WTC11 (cell line): ENCODE data around the gene FHIT. TPM values are rescaled to one million over a fixed set of nuclear protein-coding genes. Genes with fewer than 3 reads are reported as not detected.

Experiments used
- ATAC-seq: fragments of 200-7000 bp; cut with Tn5 transposase; 2 replicates; pipeline ENCODE4 v1.10.0; 2021; ENCODE audit warnings: mild to moderate bottlenecking, moderate library complexity
- CTCF ChIA-PET: fragments of 300-600 bp; sonication (Branson Sonifier 250); formaldehyde crosslinking; loops from one replicate; lab custom pipeline; 2021; ENCODE audit warnings: antibody characterized with exemption; lab: Charles Lee
- POLR2A ChIA-PET: fragments of 350-600 bp; sonication (Branson Sonifier 250); formaldehyde crosslinking; loops from one replicate; lab custom pipeline; 2021; ENCODE audit warnings: antibody characterized with exemption; lab: Charles Lee
- DNase-seq: peaks from one replicate; pipeline ENCODE4 v3.0.0; 2021; ENCODE audit warnings: low spot score
- H3K27ac Mint-ChIP-seq: 2 replicates; pipeline ENCODE4 v1.8.0; 2021; ENCODE audit warnings: mixed read lengths
- H3K27me3 Mint-ChIP-seq: 2 replicates; pipeline ENCODE4 v1.8.0; 2021; ENCODE audit warnings: low read depth, mild to moderate bottlenecking, moderate library complexity, mixed read lengths
- H3K36me3 Mint-ChIP-seq: 2 replicates; pipeline ENCODE4 v1.8.0; 2021; ENCODE audit warnings: mixed read lengths
- H3K4me1 Mint-ChIP-seq: 2 replicates; pipeline ENCODE4 v1.8.0; 2022; ENCODE audit warnings: mixed read lengths
- H3K4me3 Mint-ChIP-seq: 2 replicates; pipeline ENCODE4 v1.8.0; 2021; ENCODE audit warnings: mild to moderate bottlenecking, moderate library complexity, mixed read lengths
- H3K9me3 Mint-ChIP-seq: 2 replicates; pipeline ENCODE4 v1.8.0; 2021; ENCODE audit warnings: mixed read lengths
- CREB1 ChIP-seq: sonication (generic); formaldehyde crosslinking; IDR thresholded peaks from 2 replicates; pipeline ENCODE4 v1.8.0; 2023; ENCODE audit warnings: mild to moderate bottlenecking, missing genetic modification reagents
- CREM ChIP-seq: sonication (generic); formaldehyde crosslinking; IDR thresholded peaks from 2 replicates; pipeline ENCODE4 v1.8.1; 2022; ENCODE audit warnings: mild to moderate bottlenecking, missing genetic modification reagents, moderate library complexity
- ELF4 ChIP-seq: sonication (generic); formaldehyde crosslinking; IDR thresholded peaks from 2 replicates; pipeline ENCODE4 v1.8.1; 2022; ENCODE audit warnings: low read depth, mild to moderate bottlenecking, moderate library complexity, missing genetic modification reagents
- FOXJ3 ChIP-seq: sonication (generic); formaldehyde crosslinking; IDR thresholded peaks from 2 replicates; pipeline ENCODE4 v1.9.0; 2021; ENCODE audit warnings: missing genetic modification reagents, mild to moderate bottlenecking, borderline replicate concordance
- HMGA2 ChIP-seq: fragments of 250-450 bp; sonication (Bioruptor Pico); IDR thresholded peaks from 2 replicates; pipeline ENCODE4 v1.4.0; 2021; ENCODE audit warnings: mild to moderate bottlenecking, moderate library complexity
- IRF2 ChIP-seq: sonication (generic); formaldehyde crosslinking; IDR thresholded peaks from 2 replicates; pipeline ENCODE4 v1.8.0; 2022; ENCODE audit warnings: low read depth, missing genetic modification reagents, borderline replicate concordance
- MXD4 ChIP-seq: fragments of 250-450 bp; sonication (Bioruptor Pico); IDR thresholded peaks from 2 replicates; pipeline ENCODE4 v1.8.0; 2021; ENCODE audit warnings: mild to moderate bottlenecking, moderate library complexity, borderline replicate concordance
- NR2C2 ChIP-seq: sonication (generic); formaldehyde crosslinking; IDR thresholded peaks from 2 replicates; pipeline ENCODE4 v1.8.0; 2022; ENCODE audit warnings: mild to moderate bottlenecking, missing genetic modification reagents
- NR3C1 ChIP-seq: sonication (generic); formaldehyde crosslinking; conservative IDR thresholded peaks from 2 replicates; pipeline ENCODE4 v1.8.1; 2023; ENCODE audit warnings: low read depth, mild to moderate bottlenecking, missing genetic modification reagents
- SMAD4 ChIP-seq: sonication (generic); formaldehyde crosslinking; IDR thresholded peaks from 2 replicates; pipeline ENCODE4 v1.8.0; 2022; ENCODE audit warnings: mild to moderate bottlenecking, missing genetic modification reagents
- SOX15 ChIP-seq: fragments of 250-450 bp; sonication (Bioruptor Pico); IDR thresholded peaks from 2 replicates; pipeline ENCODE4 v1.9.0; 2021; ENCODE audit warnings: mild to moderate bottlenecking
- TCF7 ChIP-seq: sonication (generic); formaldehyde crosslinking; IDR thresholded peaks from 2 replicates; pipeline ENCODE4 v1.8.0; 2022; ENCODE audit warnings: mild to moderate bottlenecking, low read depth, missing genetic modification reagents, moderate library complexity
- TP53 ChIP-seq: sonication (generic); formaldehyde crosslinking; IDR thresholded peaks from 2 replicates; pipeline ENCODE4 v1.8.1; 2023; ENCODE audit warnings: mild to moderate bottlenecking, missing genetic modification reagents
- ZBTB21 ChIP-seq: sonication (generic); formaldehyde crosslinking; IDR thresholded peaks from 2 replicates; pipeline ENCODE4 v1.8.1; 2023; ENCODE audit warnings: mild to moderate bottlenecking, missing genetic modification reagents, borderline replicate concordance
- ZNF396 ChIP-seq: fragments of 250-450 bp; sonication (Bioruptor Pico); IDR thresholded peaks from 2 replicates; pipeline ENCODE4 v1.8.0; 2021; ENCODE audit warnings: mild to moderate bottlenecking, moderate library complexity, borderline replicate concordance
- ZNF416 ChIP-seq: fragments of 250-450 bp; sonication (Bioruptor Pico); IDR thresholded peaks from 2 replicates; pipeline ENCODE4 v1.9.0; 2021; ENCODE audit warnings: mild to moderate bottlenecking, inconsistent platforms
- ZNF671 ChIP-seq: fragments of 250-450 bp; sonication (Bioruptor Pico); IDR thresholded peaks from 2 replicates; pipeline ENCODE4 v1.8.0; 2021; ENCODE audit warnings: mild to moderate bottlenecking
- total RNA-seq: library from RNA; stranded (reverse); gene quantifications from 3 replicates; pipeline ENCODE4 v1.2.3, GENCODE V29; 2021
- TF ChIP-seq, protein P1 (sequence below): sonication (generic); formaldehyde crosslinking; IDR thresholded peaks from 2 replicates; pipeline ENCODE4 v1.8.1; 2023; ENCODE audit warnings: mild to moderate bottlenecking, missing genetic modification reagents
- TF ChIP-seq, protein P2 (sequence below): sonication (generic); formaldehyde crosslinking; IDR thresholded peaks from 2 replicates; pipeline ENCODE4 v1.8.0; 2022; ENCODE audit warnings: mild to moderate bottlenecking, missing genetic modification reagents
- TF ChIP-seq, protein P3 (sequence below): fragments of 250-450 bp; sonication (Bioruptor Pico); conservative IDR thresholded peaks from 2 replicates; pipeline ENCODE4 v1.9.0; 2021; ENCODE audit warnings: mild to moderate bottlenecking
- TF ChIP-seq, protein P4 (sequence below): sonication (generic); formaldehyde crosslinking; IDR thresholded peaks from 2 replicates; pipeline ENCODE4 v1.8.1; 2023; ENCODE audit warnings: mild to moderate bottlenecking, moderate library complexity, missing genetic modification reagents
- TF ChIP-seq, protein P5 (sequence below): sonication (generic); formaldehyde crosslinking; IDR thresholded peaks from 2 replicates; pipeline ENCODE4 v1.8.0; 2023; ENCODE audit warnings: mild to moderate bottlenecking, missing genetic modification reagents
- TF ChIP-seq, protein P6 (sequence below): sonication (generic); formaldehyde crosslinking; IDR thresholded peaks from 2 replicates; pipeline ENCODE4 v1.8.0; 2023; ENCODE audit warnings: missing genetic modification reagents
- TF ChIP-seq, protein P7 (sequence below): sonication (generic); formaldehyde crosslinking; IDR thresholded peaks from 2 replicates; pipeline ENCODE4 v1.8.0; 2022; ENCODE audit warnings: missing genetic modification reagents

Gene FHIT
- total RNA-seq, 1 experiment from 2014 or later = 2.6 TPM

DNA sequence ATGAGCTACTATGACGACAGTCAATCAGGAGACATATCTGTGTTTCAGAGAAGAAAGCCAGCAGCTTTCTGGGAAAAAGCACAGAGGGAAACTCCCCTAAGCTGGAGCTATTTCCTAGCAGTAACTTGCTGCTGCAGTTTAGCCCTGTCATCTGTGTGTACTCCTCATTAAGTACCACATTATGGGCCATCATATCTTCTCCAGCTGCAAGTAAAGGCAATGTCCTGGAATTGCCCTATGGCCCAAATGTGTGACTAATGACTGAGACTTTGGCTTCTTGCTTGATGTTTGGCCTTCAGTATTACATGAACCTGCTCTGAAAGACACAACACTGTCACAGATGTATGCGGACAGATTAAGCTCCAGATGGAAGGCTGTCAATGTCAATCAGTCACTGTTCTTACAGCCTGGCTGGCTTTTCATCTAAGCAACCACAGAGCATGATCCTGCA, 190.8 kb downstream of the FHIT start (continued):
- TF ChIP-seq NR2C2 = no peak
- no peak for TF ChIP-seq HMGA2 (CRISPR knock-in tag)
- TF ChIP-seq, protein P1, sequence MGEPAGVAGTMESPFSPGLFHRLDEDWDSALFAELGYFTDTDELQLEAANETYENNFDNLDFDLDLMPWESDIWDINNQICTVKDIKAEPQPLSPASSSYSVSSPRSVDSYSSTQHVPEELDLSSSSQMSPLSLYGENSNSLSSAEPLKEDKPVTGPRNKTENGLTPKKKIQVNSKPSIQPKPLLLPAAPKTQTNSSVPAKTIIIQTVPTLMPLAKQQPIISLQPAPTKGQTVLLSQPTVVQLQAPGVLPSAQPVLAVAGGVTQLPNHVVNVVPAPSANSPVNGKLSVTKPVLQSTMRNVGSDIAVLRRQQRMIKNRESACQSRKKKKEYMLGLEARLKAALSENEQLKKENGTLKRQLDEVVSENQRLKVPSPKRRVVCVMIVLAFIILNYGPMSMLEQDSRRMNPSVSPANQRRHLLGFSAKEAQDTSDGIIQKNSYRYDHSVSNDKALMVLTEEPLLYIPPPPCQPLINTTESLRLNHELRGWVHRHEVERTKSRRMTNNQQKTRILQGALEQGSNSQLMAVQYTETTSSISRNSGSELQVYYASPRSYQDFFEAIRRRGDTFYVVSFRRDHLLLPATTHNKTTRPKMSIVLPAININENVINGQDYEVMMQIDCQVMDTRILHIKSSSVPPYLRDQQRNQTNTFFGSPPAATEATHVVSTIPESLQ = no peak
- TF ChIP-seq, protein P2, sequence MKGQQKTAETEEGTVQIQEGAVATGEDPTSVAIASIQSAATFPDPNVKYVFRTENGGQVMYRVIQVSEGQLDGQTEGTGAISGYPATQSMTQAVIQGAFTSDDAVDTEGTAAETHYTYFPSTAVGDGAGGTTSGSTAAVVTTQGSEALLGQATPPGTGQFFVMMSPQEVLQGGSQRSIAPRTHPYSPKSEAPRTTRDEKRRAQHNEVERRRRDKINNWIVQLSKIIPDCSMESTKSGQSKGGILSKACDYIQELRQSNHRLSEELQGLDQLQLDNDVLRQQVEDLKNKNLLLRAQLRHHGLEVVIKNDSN (CRISPR knock-in tag) = no peak
- TF ChIP-seq TP53 (CRISPR knock-in tag) = no peak
- no peak for TF ChIP-seq ZNF416 (CRISPR knock-in tag)
- TF ChIP-seq, protein P3, sequence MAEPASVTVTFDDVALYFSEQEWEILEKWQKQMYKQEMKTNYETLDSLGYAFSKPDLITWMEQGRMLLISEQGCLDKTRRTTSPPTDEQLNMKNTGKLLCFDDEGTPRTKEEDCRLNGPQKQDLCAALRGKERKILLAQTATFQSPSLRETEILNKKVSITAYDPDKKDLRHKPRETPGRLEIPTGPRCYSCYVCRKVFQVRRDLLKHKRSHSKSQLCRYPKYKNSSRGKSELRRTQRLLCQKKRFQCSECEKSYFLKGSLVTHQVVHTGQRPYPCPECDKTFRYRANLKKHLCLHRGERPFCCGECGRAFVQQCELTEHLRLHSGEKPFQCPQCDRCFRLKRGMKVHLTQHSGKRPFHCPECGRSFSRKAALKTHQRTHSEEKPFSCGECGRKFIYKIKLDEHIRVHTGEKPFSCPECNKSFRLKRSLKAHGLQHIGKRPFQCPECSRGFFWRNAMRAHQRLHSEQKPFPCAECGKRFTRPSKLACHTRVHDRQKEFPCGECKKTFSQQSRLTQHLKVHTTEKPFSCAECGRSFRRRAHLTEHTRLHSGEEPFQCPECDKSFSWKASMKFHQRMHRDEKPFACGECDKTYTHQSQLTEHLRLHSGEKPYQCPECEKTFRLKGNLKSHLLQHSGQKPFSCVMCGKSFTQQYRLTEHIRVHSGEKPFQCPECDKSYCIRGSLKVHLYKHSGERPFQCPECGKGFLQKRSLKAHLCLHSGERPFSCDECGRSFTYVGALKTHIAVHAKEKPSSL = no peak
- TF ChIP-seq TCF7 = no peak
- TF ChIP-seq, protein P4, sequence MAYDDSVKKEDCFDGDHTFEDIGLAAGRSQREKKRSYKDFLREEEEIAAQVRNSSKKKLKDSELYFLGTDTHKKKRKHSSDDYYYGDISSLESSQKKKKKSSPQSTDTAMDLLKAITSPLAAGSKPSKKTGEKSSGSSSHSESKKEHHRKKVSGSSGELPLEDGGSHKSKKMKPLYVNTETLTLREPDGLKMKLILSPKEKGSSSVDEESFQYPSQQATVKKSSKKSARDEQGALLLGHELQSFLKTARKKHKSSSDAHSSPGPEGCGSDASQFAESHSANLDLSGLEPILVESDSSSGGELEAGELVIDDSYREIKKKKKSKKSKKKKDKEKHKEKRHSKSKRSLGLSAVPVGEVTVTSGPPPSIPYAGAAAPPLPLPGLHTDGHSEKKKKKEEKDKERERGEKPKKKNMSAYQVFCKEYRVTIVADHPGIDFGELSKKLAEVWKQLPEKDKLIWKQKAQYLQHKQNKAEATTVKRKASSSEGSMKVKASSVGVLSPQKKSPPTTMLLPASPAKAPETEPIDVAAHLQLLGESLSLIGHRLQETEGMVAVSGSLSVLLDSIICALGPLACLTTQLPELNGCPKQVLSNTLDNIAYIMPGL (CRISPR knock-in tag) = no peak

DNA sequence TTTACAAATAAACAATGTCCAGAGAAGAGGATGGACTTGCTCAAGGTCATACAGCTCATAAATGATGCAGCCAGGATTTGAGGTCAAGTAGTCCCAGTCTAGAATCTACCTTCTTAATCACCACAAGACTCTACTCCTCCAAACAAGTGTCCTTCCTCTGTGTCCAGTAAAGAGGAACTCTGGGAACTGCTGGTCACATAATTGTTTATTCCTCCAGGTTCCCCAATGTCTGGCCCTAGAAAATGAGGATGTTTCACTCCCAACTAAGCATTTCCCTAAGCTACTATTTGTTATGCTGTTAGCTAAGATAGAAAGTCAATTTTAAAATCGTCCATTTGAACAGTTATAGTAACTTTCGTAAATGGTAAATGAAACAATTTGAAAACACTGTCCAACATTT, 192.4 kb downstream of the FHIT start:
- no peak for DNase-seq
- H3K27ac Mint-ChIP-seq = no peak overlapping the region
- no peak overlapping the region for H3K4me3 Mint-ChIP-seq
- peaks cover 1% of the 10 kb centered on the region for H3K9me3 Mint-ChIP-seq
- peaks cover 13% of the 10 kb centered on the region for H3K4me1 Mint-ChIP-seq
- ChIA-PET POLR2A (no interaction called here), CTCF (no interaction called here)
- no peak for ATAC-seq
- H3K36me3 Mint-ChIP-seq = no peaks in the 10 kb centered on the region
- peaks cover 3% of the 10 kb centered on the region for H3K27me3 Mint-ChIP-seq
- TF ChIP-seq, protein P5, sequence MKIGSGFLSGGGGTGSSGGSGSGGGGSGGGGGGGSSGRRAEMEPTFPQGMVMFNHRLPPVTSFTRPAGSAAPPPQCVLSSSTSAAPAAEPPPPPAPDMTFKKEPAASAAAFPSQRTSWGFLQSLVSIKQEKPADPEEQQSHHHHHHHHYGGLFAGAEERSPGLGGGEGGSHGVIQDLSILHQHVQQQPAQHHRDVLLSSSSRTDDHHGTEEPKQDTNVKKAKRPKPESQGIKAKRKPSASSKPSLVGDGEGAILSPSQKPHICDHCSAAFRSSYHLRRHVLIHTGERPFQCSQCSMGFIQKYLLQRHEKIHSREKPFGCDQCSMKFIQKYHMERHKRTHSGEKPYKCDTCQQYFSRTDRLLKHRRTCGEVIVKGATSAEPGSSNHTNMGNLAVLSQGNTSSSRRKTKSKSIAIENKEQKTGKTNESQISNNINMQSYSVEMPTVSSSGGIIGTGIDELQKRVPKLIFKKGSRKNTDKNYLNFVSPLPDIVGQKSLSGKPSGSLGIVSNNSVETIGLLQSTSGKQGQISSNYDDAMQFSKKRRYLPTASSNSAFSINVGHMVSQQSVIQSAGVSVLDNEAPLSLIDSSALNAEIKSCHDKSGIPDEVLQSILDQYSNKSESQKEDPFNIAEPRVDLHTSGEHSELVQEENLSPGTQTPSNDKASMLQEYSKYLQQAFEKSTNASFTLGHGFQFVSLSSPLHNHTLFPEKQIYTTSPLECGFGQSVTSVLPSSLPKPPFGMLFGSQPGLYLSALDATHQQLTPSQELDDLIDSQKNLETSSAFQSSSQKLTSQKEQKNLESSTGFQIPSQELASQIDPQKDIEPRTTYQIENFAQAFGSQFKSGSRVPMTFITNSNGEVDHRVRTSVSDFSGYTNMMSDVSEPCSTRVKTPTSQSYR (CRISPR knock-in tag) = no peak
- no peak for TF ChIP-seq SOX15 (CRISPR knock-in tag)
- no peak for TF ChIP-seq ZBTB21
- TF ChIP-seq, protein P6, sequence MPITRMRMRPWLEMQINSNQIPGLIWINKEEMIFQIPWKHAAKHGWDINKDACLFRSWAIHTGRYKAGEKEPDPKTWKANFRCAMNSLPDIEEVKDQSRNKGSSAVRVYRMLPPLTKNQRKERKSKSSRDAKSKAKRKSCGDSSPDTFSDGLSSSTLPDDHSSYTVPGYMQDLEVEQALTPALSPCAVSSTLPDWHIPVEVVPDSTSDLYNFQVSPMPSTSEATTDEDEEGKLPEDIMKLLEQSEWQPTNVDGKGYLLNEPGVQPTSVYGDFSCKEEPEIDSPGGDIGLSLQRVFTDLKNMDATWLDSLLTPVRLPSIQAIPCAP (CRISPR knock-in tag) = no peak
- TF ChIP-seq NR3C1 (CRISPR knock-in tag) = no peak
- no peak for TF ChIP-seq CREB1 (CRISPR knock-in tag)
- TF ChIP-seq ZNF671 (CRISPR knock-in tag) = no peak
- TF ChIP-seq HMGA2 (CRISPR knock-in tag) = no peak
- no peak for TF ChIP-seq FOXJ3 (CRISPR knock-in tag)
- no peak for TF ChIP-seq SMAD4 (CRISPR knock-in tag)
- TF ChIP-seq ELF4 (CRISPR knock-in tag) = no peak
- no peak for TF ChIP-seq IRF2 (CRISPR knock-in tag)
- TF ChIP-seq CREM = no peak
- no peak for TF ChIP-seq ZNF396 (CRISPR knock-in tag)
- TF ChIP-seq, protein P7, sequence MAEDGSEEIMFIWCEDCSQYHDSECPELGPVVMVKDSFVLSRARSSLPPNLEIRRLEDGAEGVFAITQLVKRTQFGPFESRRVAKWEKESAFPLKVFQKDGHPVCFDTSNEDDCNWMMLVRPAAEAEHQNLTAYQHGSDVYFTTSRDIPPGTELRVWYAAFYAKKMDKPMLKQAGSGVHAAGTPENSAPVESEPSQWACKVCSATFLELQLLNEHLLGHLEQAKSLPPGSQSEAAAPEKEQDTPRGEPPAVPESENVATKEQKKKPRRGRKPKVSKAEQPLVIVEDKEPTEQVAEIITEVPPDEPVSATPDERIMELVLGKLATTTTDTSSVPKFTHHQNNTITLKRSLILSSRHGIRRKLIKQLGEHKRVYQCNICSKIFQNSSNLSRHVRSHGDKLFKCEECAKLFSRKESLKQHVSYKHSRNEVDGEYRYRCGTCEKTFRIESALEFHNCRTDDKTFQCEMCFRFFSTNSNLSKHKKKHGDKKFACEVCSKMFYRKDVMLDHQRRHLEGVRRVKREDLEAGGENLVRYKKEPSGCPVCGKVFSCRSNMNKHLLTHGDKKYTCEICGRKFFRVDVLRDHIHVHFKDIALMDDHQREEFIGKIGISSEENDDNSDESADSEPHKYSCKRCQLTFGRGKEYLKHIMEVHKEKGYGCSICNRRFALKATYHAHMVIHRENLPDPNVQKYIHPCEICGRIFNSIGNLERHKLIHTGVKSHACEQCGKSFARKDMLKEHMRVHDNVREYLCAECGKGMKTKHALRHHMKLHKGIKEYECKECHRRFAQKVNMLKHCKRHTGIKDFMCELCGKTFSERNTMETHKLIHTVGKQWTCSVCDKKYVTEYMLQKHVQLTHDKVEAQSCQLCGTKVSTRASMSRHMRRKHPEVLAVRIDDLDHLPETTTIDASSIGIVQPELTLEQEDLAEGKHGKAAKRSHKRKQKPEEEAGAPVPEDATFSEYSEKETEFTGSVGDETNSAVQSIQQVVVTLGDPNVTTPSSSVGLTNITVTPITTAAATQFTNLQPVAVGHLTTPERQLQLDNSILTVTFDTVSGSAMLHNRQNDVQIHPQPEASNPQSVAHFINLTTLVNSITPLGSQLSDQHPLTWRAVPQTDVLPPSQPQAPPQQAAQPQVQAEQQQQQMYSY (CRISPR knock-in tag) = no peak
- TF ChIP-seq MXD4 (CRISPR knock-in tag) = no peak
